Dermis lymphatic vessel endothelial cell (primary cell): Measurements from ENCODE around the gene CEP57L1. TPM values are rescaled to one million over a fixed set of nuclear protein-coding genes. Genes with fewer than 3 reads are reported as not detected.

ENCODE experiments used
- total RNA-seq: library from RNA; depleted of rRNA; stranded (reverse); fragments of >200 nt; gene quantifications from 2 replicates; pipeline ENCODE4 v1.2.1, GENCODE V29; 2014

CEP57L1 gene
- 8.9 and 18.8 TPM in 2 replicates for total RNA-seq

DNA sequence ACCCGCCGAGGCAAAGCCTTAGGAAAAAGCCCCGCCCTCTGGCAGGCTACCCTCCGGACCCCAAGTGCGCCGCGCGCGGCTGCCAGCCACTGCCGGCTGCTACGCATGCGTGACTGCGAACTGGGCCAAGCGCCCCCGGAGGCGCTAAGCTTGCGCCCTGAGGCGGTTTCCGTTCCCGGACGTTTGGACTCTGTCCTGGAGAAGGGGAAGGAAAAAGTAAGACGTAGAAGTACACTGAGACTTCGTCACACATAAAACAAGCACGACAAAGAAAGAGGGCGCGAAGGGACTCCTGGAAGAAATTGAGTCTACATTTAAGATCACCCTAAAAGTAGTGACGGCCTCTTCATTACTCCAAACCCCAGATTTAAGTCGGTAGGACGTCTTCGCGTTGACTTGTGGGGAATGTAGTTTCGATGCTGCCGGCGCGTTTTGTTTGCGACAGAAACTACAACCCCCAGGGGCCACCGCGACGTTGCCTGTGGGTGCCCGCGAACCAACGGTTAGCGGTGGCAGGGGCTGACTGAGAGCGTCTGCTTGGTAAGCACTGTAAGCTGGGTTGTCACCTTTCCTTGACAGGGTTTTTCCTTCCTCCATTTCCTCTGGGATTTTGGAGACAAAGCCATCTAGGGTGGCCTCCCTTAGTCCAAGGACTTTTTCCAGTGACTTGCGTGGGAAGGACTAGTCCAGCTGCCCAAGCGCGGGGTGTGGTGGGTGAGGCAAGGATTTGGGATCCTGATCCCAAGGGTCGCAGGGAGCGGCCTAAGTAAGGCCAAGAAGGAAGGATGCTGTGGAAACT is at the start of gene CEP57L1:
Gene CEP57L1 (plus strand): TSS at position 472 of the 799 bp plus-strand sequence. CDS start 49,715 bp downstream, outside the sequence.

DNA sequence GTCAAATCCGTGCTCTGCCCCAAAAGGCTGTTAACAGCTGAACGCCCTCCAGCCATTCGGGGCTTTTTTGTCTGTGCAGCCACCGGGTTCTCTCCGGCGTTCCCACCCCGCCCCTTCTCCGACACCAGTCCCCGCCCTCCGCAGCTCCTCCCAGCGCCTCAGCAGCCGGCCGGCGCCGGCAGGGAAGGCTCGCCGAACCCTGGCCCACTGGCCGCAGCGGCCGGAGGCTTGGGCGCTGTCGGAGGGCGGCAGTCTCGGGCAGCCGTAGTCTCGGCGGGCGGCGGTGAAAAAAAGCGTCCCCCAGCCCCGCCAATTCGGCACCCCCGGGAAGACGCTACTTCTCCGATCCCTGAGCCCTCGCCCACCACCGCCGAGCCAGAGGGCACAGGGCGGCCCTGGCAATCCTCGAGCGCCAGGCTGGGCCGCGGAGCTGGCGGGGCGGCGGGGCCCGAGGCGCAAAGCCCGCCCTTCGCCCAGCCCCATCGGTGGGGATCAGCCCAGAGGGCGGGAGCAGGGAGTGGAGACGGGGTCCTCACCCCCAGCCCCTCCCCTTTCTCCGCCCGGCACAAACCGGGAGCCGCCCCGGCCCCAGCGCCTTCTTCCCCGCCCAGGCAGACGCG is 781 bp upstream of the CEP57L1 start, which contains the start of gene SESN1:
Gene SESN1 (minus strand): TSS at position 431 of the 620 bp plus-strand sequence. CDS start 773 bp downstream, outside the sequence.

Other genes with a start within 250 kb of the CEP57L1 start
- gene ARMC2, start 247.1 kb upstream of the CEP57L1 start, total RNA-seq = 0.33 and 1.7 TPM in 2 replicates
- 20.5 and 41.0 TPM in 2 replicates for gene SESN1, start 661 bp upstream of the CEP57L1 start, total RNA-seq